HAP-1 (cell line): ENCODE measurements around the gene RPAP3.

ENCODE experiments used
- DNase-seq, 2 experiments: peaks; one replicate each; pipeline ENCODE4 v3.0.0-alpha.2; 2016 to 2020; ENCODE audit warnings: low spot score in 2 of 2
- H3K27me3 ChIP-seq: fragments of 250-450 bp; sonication (Bioruptor Pico); 2 replicates; pipeline ENCODE4 v1.5.1; 2020; ENCODE audit warnings: low read depth, mild to moderate bottlenecking, moderate library complexity
- H3K36me3 ChIP-seq: fragments of 250-450 bp; sonication (Bioruptor Pico); replicated peaks from 2 replicates; pipeline ENCODE4 v1.5.1; 2020; ENCODE audit warnings: mild to moderate bottlenecking
- H3K4me1 ChIP-seq: fragments of 250-450 bp; sonication (Bioruptor Pico); 2 replicates; pipeline ENCODE4 v1.5.1; 2020; ENCODE audit warnings: mild to moderate bottlenecking
- H3K4me3 ChIP-seq: fragments of 250-450 bp; sonication (Bioruptor Pico); 2 replicates; pipeline ENCODE4 v1.5.1; 2020; ENCODE audit warnings: mild to moderate bottlenecking, moderate library complexity
- H3K9me3 ChIP-seq: fragments of 250-450 bp; sonication (Bioruptor Pico); 2 replicates; pipeline ENCODE4 v1.5.1; 2020; ENCODE audit warnings: mild to moderate bottlenecking, moderate library complexity
- in situ Hi-C: fragments of 300-500 bp; cut with MboI; formaldehyde crosslinking; loops from 3 replicates; pipeline ENCODE4 v1.14.3; 2020; ENCODE audit warnings: low sequenced_read_pairs, inconsistent platforms, mixed read lengths

The RPAP3 gene

DNA sequence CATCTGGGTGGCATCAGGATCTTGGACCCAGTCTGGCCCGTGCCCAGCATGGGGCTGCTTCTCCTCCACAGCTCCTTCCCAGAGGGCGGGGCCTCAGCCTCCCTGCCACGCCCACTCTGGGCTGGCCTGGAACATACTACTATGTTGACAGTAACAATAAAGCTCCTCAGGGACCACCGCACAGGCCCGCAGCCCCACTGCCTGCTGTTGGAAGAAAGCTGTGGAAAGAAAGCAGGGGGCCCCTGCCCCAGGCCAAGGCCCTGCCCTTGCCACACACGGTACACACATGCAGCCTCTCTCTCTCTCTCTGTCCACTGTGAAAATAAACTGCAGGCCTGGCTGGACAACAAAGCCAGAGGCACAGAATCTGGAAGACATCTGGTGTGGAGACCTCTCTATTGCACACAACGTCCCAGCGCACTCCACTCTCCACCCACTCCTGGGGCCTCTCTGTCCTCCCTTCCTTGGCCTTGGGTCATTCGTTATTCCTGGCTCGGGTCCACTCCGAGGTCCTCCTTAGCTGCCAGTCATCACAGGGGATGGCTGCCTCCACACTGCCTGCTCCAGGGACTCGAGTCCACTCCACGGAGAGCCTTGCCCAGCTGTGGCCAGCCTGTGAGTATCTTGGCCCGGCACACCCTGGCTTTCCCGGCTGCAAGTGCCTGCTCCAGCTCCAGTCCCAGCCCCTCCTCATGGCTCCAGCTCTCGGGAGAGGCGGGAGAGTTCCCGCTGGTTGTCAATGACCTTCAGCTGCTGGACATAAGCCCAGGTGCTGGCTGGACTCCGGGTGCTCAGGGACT lies 31.2 kb upstream of the RPAP3 start:
- in situ Hi-C loops = no loop called here
- H3K36me3 ChIP-seq = no peaks in the 10 kb centered on the region
- DNase-seq = peak in 1 of 2 experiments; percentile 51
- no peaks in the 10 kb centered on the region for H3K9me3 ChIP-seq
- no peaks in the 10 kb centered on the region for H3K27me3 ChIP-seq
- no peak overlapping the region for H3K4me3 ChIP-seq
- no peaks in the 10 kb centered on the region for H3K4me1 ChIP-seq

DNA sequence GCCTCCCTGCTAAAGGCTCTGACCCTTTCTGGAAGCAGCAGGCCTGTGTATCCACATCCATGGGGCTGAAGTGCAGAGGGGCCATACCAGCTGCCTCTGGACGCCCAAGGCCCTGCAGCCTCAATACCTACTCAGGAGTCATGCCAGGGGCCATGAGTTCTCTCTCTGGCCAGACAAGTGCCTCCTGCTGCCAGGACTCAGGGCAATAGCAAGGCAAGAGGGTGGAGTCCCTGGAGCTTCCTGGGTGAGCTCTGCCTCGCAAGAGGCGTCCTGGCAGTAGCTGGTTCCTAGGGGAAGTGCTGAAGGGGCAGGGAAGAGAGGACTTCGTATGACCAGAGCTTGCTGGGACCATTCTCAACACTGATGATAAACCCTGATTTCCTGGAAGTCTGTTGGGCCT lies 30.4 kb upstream of the RPAP3 start:
- H3K4me3 ChIP-seq = no peak overlapping the region
- no peaks in the 10 kb centered on the region for H3K9me3 ChIP-seq
- no peak for DNase-seq
- H3K36me3 ChIP-seq = no peaks in the 10 kb centered on the region
- H3K27me3 ChIP-seq = no peaks in the 10 kb centered on the region
- H3K4me1 ChIP-seq = no peaks in the 10 kb centered on the region
- in situ Hi-C loops = no loop called here

GRCh38 chr12:47735649-47736048 lies 29.8 kb upstream of the RPAP3 start:
- Histone ChIP-seq H3K4me3 (no peak overlapping the region), H3K9me3 (no peaks in the 10 kb centered on the region), H3K27me3 (no peaks in the 10 kb centered on the region), H3K4me1 (no peaks in the 10 kb centered on the region), H3K36me3 (no peaks in the 10 kb centered on the region)
- no peak for DNase-seq
- in situ Hi-C loops = no loop called here

DNA sequence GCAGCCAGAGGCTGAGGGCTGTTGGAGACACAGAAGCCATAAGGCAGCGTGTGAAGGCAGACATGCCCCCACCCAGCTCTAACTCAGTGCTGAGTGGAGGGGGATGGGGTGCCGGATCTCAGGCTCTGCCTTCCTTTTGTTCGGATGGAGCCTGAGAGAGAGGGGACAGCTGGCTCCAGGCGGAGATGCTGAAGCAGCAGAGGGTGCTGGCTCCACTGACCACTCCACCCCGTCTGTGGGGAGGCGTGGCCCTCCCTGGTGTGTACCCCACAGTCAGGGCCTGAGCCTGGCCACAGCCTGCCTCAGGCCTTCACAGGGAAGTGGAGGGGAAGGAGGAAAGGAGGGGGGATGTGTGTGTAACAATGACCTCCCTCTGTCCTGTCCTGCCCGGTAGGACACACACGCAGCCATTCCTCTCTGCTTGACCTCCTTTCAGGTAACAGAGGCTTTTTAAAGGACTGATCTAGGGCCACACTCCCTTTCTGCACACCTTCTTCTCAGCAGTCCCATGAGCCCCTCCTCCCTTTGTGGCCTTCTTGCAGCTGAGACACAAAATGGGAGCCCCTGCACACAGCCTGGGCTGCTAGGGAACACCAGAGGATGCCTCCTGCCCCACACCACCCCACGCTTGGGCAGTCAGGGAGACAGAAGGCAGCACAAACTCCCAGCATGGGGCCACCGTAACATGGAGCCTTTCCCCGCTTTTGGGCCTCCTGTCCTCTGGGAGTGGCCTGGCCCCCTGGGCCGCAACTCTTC lies 29.1 kb upstream of the RPAP3 start:
- in situ Hi-C loops = no loop called here
- Histone ChIP-seq H3K4me1 (no peaks in the 10 kb centered on the region), H3K9me3 (no peaks in the 10 kb centered on the region), H3K4me3 (no peak overlapping the region), H3K36me3 (no peaks in the 10 kb centered on the region), H3K27me3 (no peaks in the 10 kb centered on the region)
- no peak for DNase-seq

DNA sequence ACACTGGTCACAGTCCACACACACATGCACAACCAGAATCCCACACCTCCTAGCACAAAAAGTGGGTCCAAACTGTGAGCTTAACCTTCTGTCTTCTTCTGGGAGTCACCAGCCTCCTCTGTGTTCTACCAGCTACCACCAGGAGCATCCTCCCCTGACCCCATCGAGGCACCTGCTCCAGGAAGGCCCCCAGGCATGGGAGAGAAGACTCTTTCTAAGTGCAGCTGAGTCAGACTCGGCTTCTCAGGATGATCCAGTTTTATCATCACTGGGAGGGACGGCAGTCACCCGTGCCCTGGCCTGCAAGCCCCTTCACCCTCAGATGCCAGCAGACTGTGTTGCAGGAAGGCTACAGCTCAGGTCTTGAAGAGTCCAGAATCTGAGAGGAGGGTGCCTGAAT lies 27.3 kb upstream of the RPAP3 start:
- Histone ChIP-seq H3K27me3 (no peaks in the 10 kb centered on the region), H3K4me1 (no peaks in the 10 kb centered on the region), H3K36me3 (no peaks in the 10 kb centered on the region), H3K4me3 (no peak overlapping the region), H3K9me3 (no peaks in the 10 kb centered on the region)
- in situ Hi-C loops = no loop called here
- DNase-seq = no peak

DNA sequence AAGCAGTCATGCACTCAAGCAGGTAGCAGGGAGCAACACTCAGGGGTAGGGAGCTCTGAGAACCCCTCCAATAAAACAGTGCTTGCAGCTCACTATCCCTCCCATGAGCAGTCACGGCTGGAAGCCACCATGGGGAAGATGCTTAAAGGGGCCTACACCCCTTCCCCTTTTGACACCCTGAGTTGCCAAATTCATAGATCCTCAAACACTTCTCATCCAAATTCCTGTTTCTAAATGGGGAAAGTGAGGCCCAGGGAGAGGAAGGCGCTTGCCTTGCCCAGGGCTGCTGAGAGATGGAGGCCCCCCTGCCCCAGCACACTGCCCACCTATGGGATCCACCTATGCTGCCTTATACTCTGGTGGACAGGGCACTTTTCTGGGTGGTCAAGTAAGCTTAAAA lies 26.7 kb upstream of the RPAP3 start:
- Histone ChIP-seq H3K4me3 (no peak overlapping the region), H3K4me1 (no peaks in the 10 kb centered on the region), H3K9me3 (no peaks in the 10 kb centered on the region), H3K27me3 (no peaks in the 10 kb centered on the region), H3K36me3 (no peaks in the 10 kb centered on the region)
- DNase-seq = no peak
- in situ Hi-C loops = no loop called here

DNA sequence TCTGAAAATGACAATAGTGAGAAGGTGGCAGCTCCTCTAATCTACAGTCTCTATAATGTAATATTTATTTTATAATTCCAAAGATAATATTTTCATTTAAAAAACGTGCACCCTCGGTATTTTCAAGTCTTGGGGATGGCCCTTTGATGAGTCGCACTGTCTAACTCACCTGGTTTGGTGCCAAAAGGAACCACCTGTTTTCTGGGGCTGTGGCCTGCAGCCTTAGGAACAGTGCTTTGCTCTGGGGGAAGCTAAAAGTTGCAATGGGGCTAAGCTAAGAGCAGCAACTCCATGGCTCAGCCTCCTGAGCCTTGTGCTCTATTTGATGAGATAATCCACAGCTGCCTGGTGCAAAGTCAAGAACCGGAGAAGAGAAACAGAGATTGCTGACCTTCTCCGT lies 25.9 kb upstream of the RPAP3 start:
- in situ Hi-C loops = no loop called here
- H3K36me3 ChIP-seq = no peaks in the 10 kb centered on the region

GRCh38 chr12:47730341-47730744 lies 24.5 kb upstream of the RPAP3 start:
- no peak overlapping the region for H3K4me3 ChIP-seq
- DNase-seq = no peak
- H3K4me1 ChIP-seq = no peaks in the 10 kb centered on the region
- H3K27me3 ChIP-seq = no peaks in the 10 kb centered on the region
- no peaks in the 10 kb centered on the region for H3K9me3 ChIP-seq
- in situ Hi-C loops = no loop called here
- no peaks in the 10 kb centered on the region for H3K36me3 ChIP-seq

More for the DNA sequence above, 25.9 kb upstream of the RPAP3 start:
- H3K4me3 ChIP-seq = no peak overlapping the region
- no peaks in the 10 kb centered on the region for H3K27me3 ChIP-seq
- H3K9me3 ChIP-seq = no peaks in the 10 kb centered on the region
- H3K4me1 ChIP-seq = no peaks in the 10 kb centered on the region
- no peak for DNase-seq

- no peaks in the 10 kb centered on the region for H3K4me1 ChIP-seq
- in situ Hi-C loops = no loop called here
- no peak for DNase-seq
- no peaks in the 10 kb centered on the region for H3K27me3 ChIP-seq
- H3K36me3 ChIP-seq = no peaks in the 10 kb centered on the region
- no peak overlapping the region for H3K4me3 ChIP-seq
- no peaks in the 10 kb centered on the region for H3K9me3 ChIP-seq
Measured at GRCh38 chr12:47729233-47729632, 23.4 kb upstream of the RPAP3 start.

DNA sequence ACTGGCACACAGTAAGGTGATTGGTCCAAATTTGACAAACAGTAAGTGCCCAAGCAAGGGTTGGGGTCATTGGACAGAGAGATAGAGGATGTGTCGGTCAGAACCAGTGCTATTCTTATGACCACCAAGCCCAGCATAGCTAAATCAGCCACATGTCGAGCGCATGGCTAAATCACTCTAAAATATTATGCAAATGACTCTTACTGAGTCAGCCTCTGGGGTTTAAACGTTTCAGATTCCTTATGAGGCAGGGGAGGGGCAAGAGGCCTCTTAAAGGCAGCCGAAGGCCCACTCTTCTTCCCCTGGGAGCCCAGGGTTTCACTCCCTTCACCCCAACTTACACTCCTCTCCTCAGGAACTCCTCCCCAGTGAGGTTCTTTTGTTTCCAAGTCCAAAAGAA lies 20.1 kb upstream of the RPAP3 start:
- H3K27me3 ChIP-seq = no peaks in the 10 kb centered on the region
- H3K4me3 ChIP-seq = no peak overlapping the region
- no peaks in the 10 kb centered on the region for H3K36me3 ChIP-seq
- DNase-seq = no peak
- no peaks in the 10 kb centered on the region for H3K9me3 ChIP-seq
- in situ Hi-C loops = no loop called here
- H3K4me1 ChIP-seq = no peaks in the 10 kb centered on the region

DNA sequence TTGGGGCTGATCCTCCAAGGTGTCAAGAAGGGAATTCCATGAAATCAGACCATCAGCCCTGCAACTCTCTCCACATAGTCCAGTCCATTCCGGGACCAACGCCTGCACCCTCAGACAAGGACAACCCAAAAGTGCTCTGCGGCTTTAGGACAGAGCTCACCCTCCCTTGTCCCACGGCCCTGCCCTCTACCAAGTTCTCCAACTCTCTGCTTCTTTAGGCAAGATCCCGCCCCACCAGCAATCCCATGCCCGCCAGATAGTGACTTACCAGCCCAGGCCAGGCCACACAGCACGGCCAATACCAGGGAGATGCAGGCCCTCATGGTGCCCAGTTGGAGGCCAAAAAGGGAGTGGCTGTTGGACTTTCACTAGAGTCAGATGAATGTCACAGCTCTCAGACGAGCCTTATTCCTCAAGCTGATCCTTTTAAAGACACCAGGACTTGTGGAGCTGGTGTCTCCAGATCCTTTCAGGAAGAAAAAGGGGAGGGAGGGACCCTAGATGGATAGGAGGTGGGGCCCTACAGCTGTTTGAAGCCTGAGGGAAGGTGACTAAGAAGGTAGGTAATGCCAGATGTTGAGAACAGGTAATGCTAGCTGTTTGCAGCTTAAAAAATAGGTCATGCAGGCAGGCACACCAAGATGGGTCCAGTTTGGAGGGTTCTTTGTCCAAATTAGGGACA lies 19.4 kb upstream of the RPAP3 start, which contains the start of gene ENDOU:
ENDOU (minus strand) TSS at position 400 of the 682 bp plus-strand sequence; CDS start at position 323, 77 bp downstream.
- in situ Hi-C loops = no loop called here
- Histone ChIP-seq H3K27me3 (no peaks in the 10 kb centered on the region), H3K36me3 (no peaks in the 10 kb centered on the region), H3K9me3 (no peaks in the 10 kb centered on the region), H3K4me3 (no peak within 1 kb of the TSS), H3K4me1 (no peaks in the 10 kb centered on the region)
- no peak for DNase-seq

GRCh38 chr12:47722941-47723631 lies 17.3 kb upstream of the RPAP3 start:
- no peak for DNase-seq
- H3K36me3 ChIP-seq = no peaks in the 10 kb centered on the region
- H3K9me3 ChIP-seq = no peaks in the 10 kb centered on the region
- H3K27me3 ChIP-seq = no peaks in the 10 kb centered on the region
- H3K4me3 ChIP-seq = no peak overlapping the region
- H3K4me1 ChIP-seq = no peaks in the 10 kb centered on the region
- in situ Hi-C loops = no loop called here

GRCh38 chr12:47722136-47722834 lies 16.5 kb upstream of the RPAP3 start:
- Histone ChIP-seq H3K36me3 (no peaks in the 10 kb centered on the region), H3K4me1 (no peaks in the 10 kb centered on the region), H3K27me3 (no peaks in the 10 kb centered on the region), H3K4me3 (no peak overlapping the region), H3K9me3 (no peaks in the 10 kb centered on the region)
- in situ Hi-C loops = no loop called here
- DNase-seq = no peak
